A673 (cell line): ENCODE results near the gene QRFP.

Source experiments
- CTCF ChIP-seq: fragments of 300-800, 200-600 bp; sonication (generic); conservative IDR thresholded peaks from 2 replicates; pipeline ENCODE4 v1.5.1; 2017; ENCODE audit warnings: low read depth, mild to moderate bottlenecking, antibody characterized with exemption, low read length, moderate library complexity, mixed read lengths
- EZH2 ChIP-seq: fragments of 200-600 bp; sonication (generic); IDR thresholded peaks from 2 replicates; pipeline ENCODE4 v1.6.1; 2017; ENCODE audit warnings: borderline replicate concordance, low read depth, mild to moderate bottlenecking, mixed read lengths, antibody characterized with exemption, low read length; ENCODE audit not compliant: poor library complexity, severe bottlenecking

DNA sequence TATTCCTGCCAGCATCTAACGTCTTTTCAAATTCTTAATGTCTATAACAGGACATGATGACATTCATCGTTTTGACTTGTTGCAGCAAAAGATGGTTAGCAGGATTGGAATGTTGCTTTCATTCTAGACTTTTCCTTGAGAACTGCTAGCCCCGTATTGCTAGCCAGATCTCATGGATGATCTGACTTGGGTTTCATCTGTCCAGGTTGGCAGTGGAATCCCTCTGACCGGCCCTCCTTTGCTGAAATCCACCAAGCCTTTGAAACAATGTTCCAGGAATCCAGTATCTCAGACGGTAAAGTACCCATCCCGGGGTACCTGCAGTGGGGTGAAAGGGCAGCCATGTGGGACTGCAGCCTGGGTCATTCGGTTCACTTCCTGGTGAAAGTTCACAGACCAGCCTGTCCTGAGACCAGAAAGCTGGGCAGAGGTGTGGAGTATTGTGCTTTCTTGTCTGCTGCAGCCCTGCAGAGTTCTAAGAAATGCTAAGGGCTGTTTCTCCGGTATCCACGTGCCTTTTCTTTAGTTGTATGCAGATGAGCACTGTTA is 16.7 kb downstream of the QRFP start:
- TF ChIP-seq CTCF (no peak), EZH2 (no peak)
